K562 (cell line): Measurements from ENCODE around the gene RNF41. TPM values are rescaled to one million over a fixed set of nuclear protein-coding genes. Genes with fewer than 3 reads are reported as not detected.

Source experiments
- ARID2 ChIP-seq: fragments of 450-650 bp; IDR thresholded peaks from 2 replicates; pipeline ENCODE4 v1.6.1; 2017; ENCODE audit warnings: antibody characterized with exemption, mild to moderate bottlenecking
- CTBP1 ChIP-seq: fragments of 450-650 bp; IDR thresholded peaks from 2 replicates; pipeline ENCODE4 v1.6.1; 2016; ENCODE audit warnings: borderline replicate concordance
- ESRRA ChIP-seq: fragments of 450-650 bp; IDR thresholded peaks from 2 replicates; pipeline ENCODE4 v1.6.1; 2014; ENCODE audit warnings: low read depth, mild to moderate bottlenecking, moderate library complexity, borderline replicate concordance
- MEF2A ChIP-seq: IDR thresholded peaks from 2 replicates; pipeline ENCODE4 v1.6.1; 2011; ENCODE audit warnings: low read depth, mild to moderate bottlenecking, low read length, moderate library complexity; ENCODE audit not compliant: control insufficient read depth
- PHF8 ChIP-seq: fragments of 200-600 bp; sonication (generic); IDR thresholded peaks from 2 replicates; pipeline ENCODE4 v1.6.1; 2012; ENCODE audit warnings: mixed run types, mild to moderate bottlenecking, inconsistent platforms, low read length, moderate library complexity, borderline replicate concordance
- POLR2AphosphoS5 ChIP-seq: IDR thresholded peaks from 2 replicates; pipeline ENCODE4 v1.6.1; 2011; ENCODE audit warnings: mild to moderate bottlenecking, low read depth, low read length, moderate library complexity; ENCODE audit not compliant: control insufficient read depth, insufficient read depth
- POLR2B ChIP-seq: fragments of 450-650 bp; IDR thresholded peaks from 2 replicates; pipeline ENCODE4 v1.6.1; 2018; ENCODE audit warnings: low read depth; ENCODE audit not compliant: partially characterized antibody
- PTTG1 ChIP-seq: fragments of 450-650 bp; IDR thresholded peaks from 2 replicates; pipeline ENCODE4 v1.6.1; 2016; ENCODE audit warnings: low read depth, mild to moderate bottlenecking, missing genetic modification characterization, missing compliant biosample characterization
- RAD21 ChIP-seq, 2 experiments: fragments of 250-450 bp in 1 of 2; fragments of 450-650 bp in 1 of 2; sonication (Bioruptor Pico) in 1 of 2; formaldehyde crosslinking in 1 of 2; IDR thresholded peaks in 1 of 2; conservative IDR thresholded peaks in 1 of 2; 2 replicates each; pipeline versions ENCODE4 v1.4.0 to v1.8.0; 2020 to 2022; ENCODE audit warnings: mild to moderate bottlenecking in 2 of 2, moderate library complexity in 1 of 2
- RBM34 ChIP-seq: fragments of 200-400 bp; formaldehyde crosslinking; IDR thresholded peaks from 2 replicates; pipeline ENCODE4 v1.6.1; 2018; ENCODE audit warnings: low read length, borderline replicate concordance; ENCODE audit not compliant: insufficient read depth
- TEAD2 ChIP-seq: fragments of 450-650 bp; IDR thresholded peaks from 2 replicates; pipeline ENCODE4 v1.6.1; 2016; ENCODE audit warnings: missing genetic modification characterization, control low read depth, missing compliant biosample characterization
- polyA plus RNA-seq, 8 experiments: library from polyadenylated mRNA; depleted of rRNA in 4 of 8; stranded (reverse) in 5 of 8; unstranded in 3 of 8; fragments of >200 nt; fragmentation: Nextera tagmentation in 2 of 8; fragmentation: Illumina TruSeq in 1 of 8; extraction: Ambion mirVana in 2 of 8; extraction: Trizol in 1 of 8; gene quantifications; 2 replicates each; pipeline versions ENCODE4 v1.2.1 to v1.2.3, GENCODE V29; 2011 to 2014; ENCODE audit warnings: inconsistent platforms in 1 of 8, missing spikeins in 1 of 8
- total RNA-seq, 7 experiments: library from RNA; depleted of rRNA in 6 of 7; stranded (reverse); fragments of >200 nt in 6 of 7; fragmentation: Illumina TruSeq in 2 of 7; extraction: Trizol in 2 of 7; gene quantifications; 2 replicates each; pipeline versions ENCODE4 v1.2.1 to v1.2.3, GENCODE V29; 2011 to 2021; ENCODE audit warnings: low replicate concordance in 1 of 7
- TF ChIP-seq, protein P1 (sequence below): fragments of 450-650 bp; IDR thresholded peaks from 2 replicates; pipeline ENCODE4 v1.6.1; 2016; ENCODE audit warnings: low read depth, mild to moderate bottlenecking, moderate library complexity
- TF ChIP-seq, protein P2 (sequence below), 2 experiments: fragments of 450-650 bp; formaldehyde crosslinking in 1 of 2; IDR thresholded peaks; 2 replicates each; pipeline versions ENCODE4 v1.4.0 to v1.6.1; 2014 to 2020; ENCODE audit warnings: mild to moderate bottlenecking in 2 of 2, borderline replicate concordance in 1 of 2, low read depth in 1 of 2
- TF ChIP-seq, protein P3 (sequence below): sonication (generic); IDR thresholded peaks from 2 replicates; pipeline ENCODE4 v1.6.1; 2016

The RNF41 gene
- total and polyA plus RNA-seq, 9 of the 15 experiments (the other 6 are each of a cell fraction or from before 2014, with no cell fraction given) = 28.2 to 46.8 (median 33.8) TPM

DNA sequence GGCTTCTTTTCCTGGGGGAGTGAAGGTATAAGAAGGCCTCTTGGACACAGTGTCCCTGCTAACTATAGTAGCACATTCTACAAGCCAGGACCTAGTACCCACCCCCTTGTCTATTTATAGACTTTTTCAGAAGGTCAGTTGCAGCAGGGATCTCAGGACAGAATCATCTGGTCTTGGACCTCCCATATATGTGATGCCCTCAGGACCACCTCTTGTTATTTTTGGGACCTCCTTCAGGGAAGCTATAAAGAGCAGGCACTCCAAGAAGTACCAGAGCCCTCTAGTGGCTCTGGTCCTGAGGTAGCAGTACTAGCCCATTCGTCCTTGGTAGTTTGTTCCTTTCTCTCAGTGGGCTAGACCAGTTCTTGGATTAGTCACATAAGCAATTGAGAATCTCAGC, 49.3 kb upstream of the RNF41 start (continued):
- TF ChIP-seq PHF8 (no peak), POLR2B (peak; percentile 11), ARID2 (no peak), POLR2AphosphoS5 (peak; percentile 59), TEAD2 (tag) (no peak), CTBP1 (0 out of 2 replicates have a peak, but pooled peaks have one; percentile 13), PTTG1 (no peak), ESRRA (0 out of 2 replicates have a peak, but pooled peaks have one; percentile 18), RBM34 (no peak), RAD21 (CRISPR knock-in tag; conservative IDR thresholded peaks at IDR 0.05 in 1 of 2, IDR thresholded peaks at IDR 0.05 in 1 of 2) (peak; percentile 32 to 62), MEF2A (peak; percentile 58; the same call in 1 of the 2 replicates)
- TF ChIP-seq, protein P1, sequence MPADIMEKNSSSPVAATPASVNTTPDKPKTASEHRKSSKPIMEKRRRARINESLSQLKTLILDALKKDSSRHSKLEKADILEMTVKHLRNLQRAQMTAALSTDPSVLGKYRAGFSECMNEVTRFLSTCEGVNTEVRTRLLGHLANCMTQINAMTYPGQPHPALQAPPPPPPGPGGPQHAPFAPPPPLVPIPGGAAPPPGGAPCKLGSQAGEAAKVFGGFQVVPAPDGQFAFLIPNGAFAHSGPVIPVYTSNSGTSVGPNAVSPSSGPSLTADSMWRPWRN = no peak
- TF ChIP-seq, protein P2, sequence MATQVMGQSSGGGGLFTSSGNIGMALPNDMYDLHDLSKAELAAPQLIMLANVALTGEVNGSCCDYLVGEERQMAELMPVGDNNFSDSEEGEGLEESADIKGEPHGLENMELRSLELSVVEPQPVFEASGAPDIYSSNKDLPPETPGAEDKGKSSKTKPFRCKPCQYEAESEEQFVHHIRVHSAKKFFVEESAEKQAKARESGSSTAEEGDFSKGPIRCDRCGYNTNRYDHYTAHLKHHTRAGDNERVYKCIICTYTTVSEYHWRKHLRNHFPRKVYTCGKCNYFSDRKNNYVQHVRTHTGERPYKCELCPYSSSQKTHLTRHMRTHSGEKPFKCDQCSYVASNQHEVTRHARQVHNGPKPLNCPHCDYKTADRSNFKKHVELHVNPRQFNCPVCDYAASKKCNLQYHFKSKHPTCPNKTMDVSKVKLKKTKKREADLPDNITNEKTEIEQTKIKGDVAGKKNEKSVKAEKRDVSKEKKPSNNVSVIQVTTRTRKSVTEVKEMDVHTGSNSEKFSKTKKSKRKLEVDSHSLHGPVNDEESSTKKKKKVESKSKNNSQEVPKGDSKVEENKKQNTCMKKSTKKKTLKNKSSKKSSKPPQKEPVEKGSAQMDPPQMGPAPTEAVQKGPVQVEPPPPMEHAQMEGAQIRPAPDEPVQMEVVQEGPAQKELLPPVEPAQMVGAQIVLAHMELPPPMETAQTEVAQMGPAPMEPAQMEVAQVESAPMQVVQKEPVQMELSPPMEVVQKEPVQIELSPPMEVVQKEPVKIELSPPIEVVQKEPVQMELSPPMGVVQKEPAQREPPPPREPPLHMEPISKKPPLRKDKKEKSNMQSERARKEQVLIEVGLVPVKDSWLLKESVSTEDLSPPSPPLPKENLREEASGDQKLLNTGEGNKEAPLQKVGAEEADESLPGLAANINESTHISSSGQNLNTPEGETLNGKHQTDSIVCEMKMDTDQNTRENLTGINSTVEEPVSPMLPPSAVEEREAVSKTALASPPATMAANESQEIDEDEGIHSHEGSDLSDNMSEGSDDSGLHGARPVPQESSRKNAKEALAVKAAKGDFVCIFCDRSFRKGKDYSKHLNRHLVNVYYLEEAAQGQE (IDR thresholded peaks at IDR 0.05; ENCODE audit: borderline replicate concordance) = peak; percentile 44; the same call in 1 of the 2 replicates
- TF ChIP-seq, protein P2 (CRISPR knock-in tag; IDR thresholded peaks at IDR 0.05; ENCODE audit: low read depth) = no peak
- TF ChIP-seq, protein P3, sequence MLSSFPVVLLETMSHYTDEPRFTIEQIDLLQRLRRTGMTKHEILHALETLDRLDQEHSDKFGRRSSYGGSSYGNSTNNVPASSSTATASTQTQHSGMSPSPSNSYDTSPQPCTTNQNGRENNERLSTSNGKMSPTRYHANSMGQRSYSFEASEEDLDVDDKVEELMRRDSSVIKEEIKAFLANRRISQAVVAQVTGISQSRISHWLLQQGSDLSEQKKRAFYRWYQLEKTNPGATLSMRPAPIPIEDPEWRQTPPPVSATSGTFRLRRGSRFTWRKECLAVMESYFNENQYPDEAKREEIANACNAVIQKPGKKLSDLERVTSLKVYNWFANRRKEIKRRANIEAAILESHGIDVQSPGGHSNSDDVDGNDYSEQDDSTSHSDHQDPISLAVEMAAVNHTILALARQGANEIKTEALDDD = peak; percentile 48; the same call in 1 of the 2 replicates
